ENCODE data around the gene TCEA2. TPM values are rescaled to one million over a fixed set of nuclear protein-coding genes. Genes with fewer than 3 reads are reported as not detected.

The TCEA2 gene
- total RNA-seq, 2 donors from 2014 or later: 45.0 to 69.5 TPM

DNA sequence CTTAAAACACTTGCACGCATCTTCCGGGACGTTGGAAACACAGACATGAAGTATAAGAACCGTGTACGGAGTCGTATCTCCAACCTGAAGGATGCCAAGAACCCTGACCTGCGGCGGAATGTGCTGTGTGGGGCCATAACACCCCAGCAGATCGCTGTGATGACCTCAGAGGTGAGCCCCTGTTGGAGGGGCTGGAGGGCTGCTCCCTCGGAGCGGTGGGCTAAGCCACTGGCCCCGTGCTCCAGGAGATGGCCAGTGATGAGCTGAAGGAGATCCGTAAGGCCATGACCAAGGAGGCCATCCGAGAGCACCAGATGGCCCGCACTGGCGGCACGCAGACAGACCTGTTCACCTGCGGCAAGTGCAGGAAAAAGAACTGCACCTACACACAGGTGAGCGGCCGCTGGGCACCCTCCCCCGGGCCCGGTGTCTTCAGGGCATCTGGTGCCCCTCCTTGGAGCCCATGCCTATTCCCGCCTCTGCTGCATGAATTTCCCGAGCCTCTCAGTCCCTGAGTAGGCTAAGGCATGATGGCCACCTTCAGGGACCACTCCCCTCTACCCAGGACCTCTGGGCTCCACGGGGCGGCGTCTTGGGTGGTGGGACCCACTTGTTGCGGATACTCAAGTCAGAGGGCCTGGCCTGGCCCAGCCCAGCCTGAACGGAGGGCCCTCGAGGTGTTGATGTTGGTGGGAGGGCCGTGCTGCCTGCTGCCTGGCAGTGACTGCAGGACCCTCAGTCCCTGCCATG, 7.4 kb downstream of the TCEA2 start:
- H3K27me3 ChIP-seq (replicated peaks; ENCODE audit: insufficient read depth): no peaks in the 10 kb centered on the region
- H3K9me3 ChIP-seq: no peaks in the 10 kb centered on the region

DNA sequence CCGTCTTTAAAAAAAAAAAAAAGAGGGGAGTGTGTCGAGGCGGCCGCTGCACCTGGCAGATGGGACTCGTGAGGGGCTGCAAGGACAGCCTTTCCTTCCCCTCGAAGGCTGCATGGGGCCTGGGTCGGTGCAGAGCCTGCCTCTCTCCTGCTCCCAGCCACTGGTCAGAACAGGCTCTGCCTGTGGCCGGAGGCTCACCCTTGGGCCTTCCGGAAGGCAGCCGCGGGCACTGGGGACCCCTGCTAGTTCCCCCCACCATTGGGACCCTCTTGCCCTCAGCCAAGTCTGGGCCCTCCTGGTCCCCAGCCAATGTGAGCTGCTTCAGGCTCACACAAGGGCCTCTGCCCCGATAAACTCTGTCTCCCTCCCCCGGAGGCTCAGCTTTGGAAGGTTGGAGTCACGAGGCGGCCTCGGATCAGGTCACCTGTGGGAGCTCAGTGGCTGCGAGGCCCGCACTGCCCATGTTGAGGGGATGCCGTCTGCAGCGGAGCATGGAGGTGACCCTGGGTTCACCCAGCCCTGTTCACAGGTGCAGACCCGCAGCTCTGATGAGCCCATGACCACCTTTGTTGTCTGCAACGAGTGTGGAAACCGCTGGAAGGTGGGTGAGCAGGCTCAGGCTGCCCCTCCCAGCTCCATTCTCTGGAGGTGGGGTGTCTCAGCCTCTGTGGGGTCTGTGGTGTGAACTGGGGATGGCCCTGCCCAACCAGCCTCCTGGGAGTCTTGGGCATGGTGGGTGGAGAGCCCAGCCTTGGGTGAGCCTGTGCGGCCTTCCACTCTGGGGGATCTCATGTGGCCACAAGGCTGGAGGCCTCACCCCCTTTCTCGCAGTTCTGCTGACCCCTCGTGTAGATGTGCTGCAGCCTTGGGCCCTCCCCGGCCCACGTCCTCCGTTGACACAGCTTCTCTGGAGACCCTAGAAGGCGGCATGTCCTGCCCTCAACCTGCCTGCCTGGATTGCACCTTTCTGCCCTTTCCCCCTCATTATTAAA, 8.6 kb downstream of the TCEA2 start:
- Histone ChIP-seq H3K27ac (no peak overlapping the region), H3K36me3 (no peaks in the 10 kb centered on the region), H3K4me3 (no peak overlapping the region), H3K4me1 (replicated peaks) (no peaks in the 10 kb centered on the region), H3K9me3 (no peaks in the 10 kb centered on the region), H3K27me3 (replicated peaks; ENCODE audit: insufficient read depth) (no peaks in the 10 kb centered on the region)
- 83% methylated on average over 27 of the region's 30 CpGs for WGBS
- DNase-seq (ENCODE audit: low spot score): no peak
- intact Hi-C loops (cut with DNase I): no loop called here
- TF ChIP-seq, protein P1, sequence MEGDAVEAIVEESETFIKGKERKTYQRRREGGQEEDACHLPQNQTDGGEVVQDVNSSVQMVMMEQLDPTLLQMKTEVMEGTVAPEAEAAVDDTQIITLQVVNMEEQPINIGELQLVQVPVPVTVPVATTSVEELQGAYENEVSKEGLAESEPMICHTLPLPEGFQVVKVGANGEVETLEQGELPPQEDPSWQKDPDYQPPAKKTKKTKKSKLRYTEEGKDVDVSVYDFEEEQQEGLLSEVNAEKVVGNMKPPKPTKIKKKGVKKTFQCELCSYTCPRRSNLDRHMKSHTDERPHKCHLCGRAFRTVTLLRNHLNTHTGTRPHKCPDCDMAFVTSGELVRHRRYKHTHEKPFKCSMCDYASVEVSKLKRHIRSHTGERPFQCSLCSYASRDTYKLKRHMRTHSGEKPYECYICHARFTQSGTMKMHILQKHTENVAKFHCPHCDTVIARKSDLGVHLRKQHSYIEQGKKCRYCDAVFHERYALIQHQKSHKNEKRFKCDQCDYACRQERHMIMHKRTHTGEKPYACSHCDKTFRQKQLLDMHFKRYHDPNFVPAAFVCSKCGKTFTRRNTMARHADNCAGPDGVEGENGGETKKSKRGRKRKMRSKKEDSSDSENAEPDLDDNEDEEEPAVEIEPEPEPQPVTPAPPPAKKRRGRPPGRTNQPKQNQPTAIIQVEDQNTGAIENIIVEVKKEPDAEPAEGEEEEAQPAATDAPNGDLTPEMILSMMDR (IDR thresholded peaks at IDR 0.05): no peak
- TF ChIP-seq POLR2A (IDR thresholded peaks at IDR 0.05) (no peak), POLR2AphosphoS5 (IDR thresholded peaks at IDR 0.05) (no peak)

More for the DNA sequence above, 7.4 kb downstream of the TCEA2 start:
- no peak overlapping the region for H3K4me3 ChIP-seq
- TF ChIP-seq POLR2A (IDR thresholded peaks at IDR 0.05) (no peak), POLR2AphosphoS5 (IDR thresholded peaks at IDR 0.05) (no peak)
- TF ChIP-seq, protein P1 (IDR thresholded peaks at IDR 0.05): no peak
- WGBS: 91% methylated on average over 31 of the region's 31 CpGs
- no peak for DNase-seq (ENCODE audit: low spot score)
- H3K27ac ChIP-seq: no peak overlapping the region
- intact Hi-C loops (cut with DNase I): no loop called here
- H3K4me1 ChIP-seq (replicated peaks): no peaks in the 10 kb centered on the region
- H3K36me3 ChIP-seq: no peaks in the 10 kb centered on the region

DNA sequence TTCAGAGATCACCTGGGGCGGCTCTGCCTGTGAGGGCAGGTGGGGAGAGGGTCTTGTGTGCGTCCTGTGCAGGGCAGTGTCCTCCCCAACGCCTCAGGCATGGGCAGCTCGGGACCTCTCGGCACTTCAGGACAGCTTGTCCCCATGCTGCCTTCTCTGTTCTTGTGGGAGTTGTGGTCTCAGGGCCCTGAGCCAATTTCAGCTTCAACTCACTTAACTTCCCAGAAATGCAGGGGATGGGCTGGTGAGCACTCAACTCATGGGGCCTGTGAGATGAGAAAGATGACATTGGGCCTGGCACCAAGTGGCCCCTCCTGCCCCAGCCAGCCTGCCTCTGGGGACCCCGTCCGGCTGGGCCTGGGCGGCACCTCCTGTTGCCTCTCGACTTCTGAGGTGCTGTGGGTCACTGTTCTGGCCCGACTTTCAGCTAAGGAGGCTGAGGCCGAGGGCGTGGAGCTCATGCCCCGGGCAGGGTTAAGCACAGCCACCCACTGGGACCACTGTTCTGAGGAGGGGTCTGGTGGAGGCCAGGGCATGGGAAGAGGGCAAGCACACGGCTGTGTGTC, 9.6 kb downstream of the TCEA2 start:
- no peaks in the 10 kb centered on the region for H3K36me3 ChIP-seq
- H3K4me1 ChIP-seq (replicated peaks): no peaks in the 10 kb centered on the region
- no peaks in the 10 kb centered on the region for H3K9me3 ChIP-seq
- H3K27ac ChIP-seq: no peak overlapping the region
- H3K4me3 ChIP-seq: no peak overlapping the region
- WGBS: 85% methylated on average over 14 of the region's 14 CpGs
- H3K27me3 ChIP-seq (replicated peaks; ENCODE audit: insufficient read depth): no peaks in the 10 kb centered on the region
- DNase-seq (ENCODE audit: low spot score): no peak
- intact Hi-C loops (cut with DNase I): no loop called here
- no peak for TF ChIP-seq POLR2AphosphoS5 (IDR thresholded peaks at IDR 0.05)
- TF ChIP-seq POLR2A (IDR thresholded peaks at IDR 0.05): no peak
- TF ChIP-seq, protein P1 (IDR thresholded peaks at IDR 0.05): no peak

DNA sequence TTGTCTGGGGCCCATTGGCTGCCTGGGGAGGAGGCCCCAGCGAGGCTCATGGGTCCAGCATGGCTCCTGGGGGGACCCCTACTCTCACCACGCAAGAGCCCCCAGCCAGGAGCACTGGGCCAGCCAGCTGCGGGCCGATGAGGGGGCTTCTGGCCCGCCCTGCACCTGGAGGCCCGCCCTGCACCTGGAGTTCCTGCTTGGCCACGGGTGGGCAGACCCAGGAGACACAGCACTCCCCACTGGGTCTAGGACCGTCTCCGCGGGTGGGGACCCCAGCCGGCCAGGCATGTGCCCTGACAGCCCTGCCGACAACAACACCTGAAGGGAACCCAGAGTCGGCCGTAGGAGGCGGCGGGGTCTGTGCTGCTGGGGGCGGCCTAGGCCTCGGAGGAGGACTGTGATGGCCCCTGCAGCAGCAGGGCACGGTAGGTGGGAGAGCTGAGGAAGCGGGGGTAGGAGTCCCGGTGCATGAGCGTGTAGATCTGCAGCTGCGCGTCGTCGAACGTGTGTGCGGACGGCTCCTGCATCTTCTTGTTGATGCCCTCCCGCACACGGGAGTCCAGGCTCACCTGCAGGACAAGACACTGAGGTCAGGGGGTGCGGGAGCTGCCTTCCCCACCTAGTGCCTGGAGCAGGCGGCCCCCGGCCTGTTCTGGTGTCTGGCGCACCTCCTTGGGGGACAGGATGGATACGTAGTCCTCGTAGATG, 10.6 kb downstream of the TCEA2 start:
- intact Hi-C loops (cut with DNase I): no loop called here
- peaks cover 3% of the 10 kb centered on the region for H3K4me1 ChIP-seq (replicated peaks)
- H3K27ac ChIP-seq: no peak overlapping the region
- no peak for DNase-seq (ENCODE audit: low spot score)
- no peaks in the 10 kb centered on the region for H3K27me3 ChIP-seq (replicated peaks; ENCODE audit: insufficient read depth)
- no peaks in the 10 kb centered on the region for H3K9me3 ChIP-seq
- H3K4me3 ChIP-seq: no peak overlapping the region
- TF ChIP-seq, protein P1 (IDR thresholded peaks at IDR 0.05): no peak
- TF ChIP-seq POLR2A (IDR thresholded peaks at IDR 0.05) (no peak), POLR2AphosphoS5 (IDR thresholded peaks at IDR 0.05) (no peak)
- no peaks in the 10 kb centered on the region for H3K36me3 ChIP-seq
- 90% methylated on average over 30 of the region's 37 CpGs for WGBS

Measured in prostate gland (tissue), 2 donors.